ENCODE measurements around the gene SHMT2. TPM values are rescaled to one million over a fixed set of nuclear protein-coding genes. Genes with fewer than 3 reads are reported as not detected.

The SHMT2 gene
- total RNA-seq, 1 experiment from 2014 or later: 297 TPM

GRCh38 chr12:57210926-57211692 is 18.4 kb upstream of the SHMT2 start (continued):
- TF ChIP-seq PRDM15 (CRISPR knock-in tag; IDR thresholded peaks at IDR 0.05) (no peak), RORB (CRISPR knock-in tag; IDR thresholded peaks at IDR 0.05) (no peak), FOXP4 (CRISPR knock-in tag; IDR thresholded peaks at IDR 0.05) (no peak)

GRCh38 chr12:57211791-57212700 is 17.5 kb upstream of the SHMT2 start:
- no peak for TF ChIP-seq RELA (CRISPR knock-in tag; IDR thresholded peaks at IDR 0.05; ENCODE audit: borderline replicate concordance)
- TF ChIP-seq CREM (CRISPR knock-in tag; IDR thresholded peaks at IDR 0.05): no peak
- TF ChIP-seq TCF7 (CRISPR knock-in tag; IDR thresholded peaks at IDR 0.05; ENCODE audit: low read depth): no peak
- TF ChIP-seq ZNF396 (CRISPR knock-in tag; IDR thresholded peaks at IDR 0.05; ENCODE audit: borderline replicate concordance): no peak
- no peak for TF ChIP-seq ELF4 (CRISPR knock-in tag; IDR thresholded peaks at IDR 0.05; ENCODE audit: low read depth)
- no peak for TF ChIP-seq ZSCAN18 (CRISPR knock-in tag; IDR thresholded peaks at IDR 0.05)
- no peak for TF ChIP-seq ZNF121 (CRISPR knock-in tag; IDR thresholded peaks at IDR 0.05)
- ATAC-seq (no peak), DNase-seq (ENCODE audit: low spot score) (no peak)
- ChIA-PET CTCF (interaction anchor here (0.5 to 8.5 kb wide), 17 partner anchors 13 to 584 kb away, joined by 3 to 415 read pairs (median 12); partner anchors contain the start of genes GLI1, LRP1, SHMT2 and STAC3), POLR2A (interaction anchor here (3.0 kb wide), 1 partner anchor 29 kb away, joined by 18 read pairs; no protein-coding TSS in a partner anchor)
- Mint-ChIP-seq H3K9me3 (no peaks in the 10 kb centered on the region), H3K4me3 (no peak overlapping the region), H3K4me1 (peaks cover 31% of the 10 kb centered on the region), H3K27me3 (ENCODE audit: low read depth) (peaks cover 32% of the 10 kb centered on the region), H3K27ac (peak overlapping the region; percentile 79; the same call in 1 of the 2 replicates), H3K36me3 (peaks cover 14% of the 10 kb centered on the region)

- Mint-ChIP-seq H3K4me3 (0 out of 2 replicates have a peak overlapping the region, but pooled peaks have one; percentile 20), H3K36me3 (peaks cover 10% of the 10 kb centered on the region), H3K27me3 (ENCODE audit: low read depth) (peaks cover 39% of the 10 kb centered on the region), H3K4me1 (peaks cover 35% of the 10 kb centered on the region), H3K27ac (peak overlapping the region; percentile 79; the same call in 1 of the 2 replicates), H3K9me3 (no peaks in the 10 kb centered on the region)
- ChIA-PET CTCF (interaction anchor here (0.5 to 8.5 kb wide), 29 partner anchors 13 to 584 kb away, joined by 3 to 415 read pairs (median 11); partner anchors contain the start of genes GLI1, INHBE, LRP1 and SHMT2), POLR2A (interaction anchor here (1.5 to 3.0 kb wide), 3 partner anchors 12 to 28 kb away, joined by 8 to 18 read pairs (median 17); partner anchors contain the start of gene SHMT2)
- no peak for ATAC-seq
- DNase-seq (ENCODE audit: low spot score): no peak
- no peak for TF ChIP-seq ZNF512 (CRISPR knock-in tag; IDR thresholded peaks at IDR 0.05; ENCODE audit: borderline replicate concordance)
- no peak for TF ChIP-seq FOXJ3 (CRISPR knock-in tag; IDR thresholded peaks at IDR 0.05; ENCODE audit: borderline replicate concordance)
- no peak for TF ChIP-seq AFF4 (CRISPR knock-in tag; IDR thresholded peaks at IDR 0.05; ENCODE audit: borderline replicate concordance)
- no peak for TF ChIP-seq GTF2I (CRISPR knock-in tag; conservative IDR thresholded peaks at IDR 0.05)
- no peak for TF ChIP-seq E2F1 (CRISPR knock-in tag; IDR thresholded peaks at IDR 0.05)
Measured at GRCh38 chr12:57212701-57213057, 16.8 kb upstream of the SHMT2 start.
